GM15510 (cell line): Measurements from ENCODE around the gene BET1L.
A peak's percentile ranks its signal among the peaks of the same experiment; 100 is the strongest.

Experiments
- POLR2A ChIP-seq: IDR thresholded peaks from 3 replicates; pipeline ENCODE4 v1.6.1; 2011; ENCODE audit warnings: borderline replicate concordance; ENCODE audit not compliant: insufficient read length; ENCODE audit errors: extremely low read depth

Gene BET1L

GRCh38 chr11:235997-236773, 29.0 kb upstream of the BET1L start, which contains the start of gene SIRT3:
Gene SIRT3 (minus strand): TSS chr11:236342. CDS start chr11:236328, 14 bp downstream.
- TF ChIP-seq POLR2A, result peak; percentile 77

DNA sequence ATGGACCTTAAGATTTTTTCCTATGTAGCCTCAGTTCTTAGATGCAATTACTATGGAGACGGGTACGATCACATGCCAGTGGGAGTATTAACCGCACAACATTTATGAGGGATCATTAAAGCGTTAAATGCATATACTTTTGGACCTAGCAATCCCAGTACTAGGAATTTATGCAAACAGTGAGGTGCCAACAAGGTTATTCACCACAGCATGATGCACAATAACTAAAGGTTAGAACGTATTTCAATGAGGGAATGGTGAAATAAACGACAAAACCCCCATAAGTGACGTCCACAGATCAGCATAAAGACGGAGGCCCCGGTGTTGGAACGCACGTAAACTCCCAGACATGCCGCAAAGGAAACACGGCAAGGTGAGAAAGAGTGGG, 28.4 kb upstream of the BET1L start:
- no peak for TF ChIP-seq POLR2A

DNA sequence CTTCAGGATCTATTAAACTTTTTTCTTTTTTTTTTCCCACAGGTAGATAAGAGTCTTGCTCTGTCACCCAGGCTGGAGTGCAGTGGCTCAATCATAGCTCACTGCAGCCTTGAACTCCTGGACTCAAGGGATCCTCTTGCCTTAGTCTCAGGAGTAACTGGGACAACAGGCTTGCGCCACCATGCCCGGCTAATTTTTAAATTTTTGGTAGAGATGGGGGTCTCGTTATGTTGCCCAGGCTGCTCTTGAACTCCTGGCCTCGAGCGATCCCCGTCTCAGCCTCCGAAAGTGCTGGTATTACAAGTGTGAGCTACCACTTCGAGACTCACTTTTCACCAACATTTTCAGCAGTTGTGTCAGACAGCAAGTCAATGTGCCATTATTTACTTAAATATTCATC, 28.0 kb upstream of the BET1L start:
- no peak for TF ChIP-seq POLR2A

GRCh38 chr11:232783-233565, 25.8 kb upstream of the BET1L start:
- TF ChIP-seq POLR2A, result no peak

- TF ChIP-seq POLR2A, result no peak
These were observed 23.2 kb upstream of the BET1L start for GRCh38 chr11:230431-230830.

- TF ChIP-seq POLR2A, result no peak
These were observed 20.7 kb upstream of the BET1L start for GRCh38 chr11:227824-228379.

DNA sequence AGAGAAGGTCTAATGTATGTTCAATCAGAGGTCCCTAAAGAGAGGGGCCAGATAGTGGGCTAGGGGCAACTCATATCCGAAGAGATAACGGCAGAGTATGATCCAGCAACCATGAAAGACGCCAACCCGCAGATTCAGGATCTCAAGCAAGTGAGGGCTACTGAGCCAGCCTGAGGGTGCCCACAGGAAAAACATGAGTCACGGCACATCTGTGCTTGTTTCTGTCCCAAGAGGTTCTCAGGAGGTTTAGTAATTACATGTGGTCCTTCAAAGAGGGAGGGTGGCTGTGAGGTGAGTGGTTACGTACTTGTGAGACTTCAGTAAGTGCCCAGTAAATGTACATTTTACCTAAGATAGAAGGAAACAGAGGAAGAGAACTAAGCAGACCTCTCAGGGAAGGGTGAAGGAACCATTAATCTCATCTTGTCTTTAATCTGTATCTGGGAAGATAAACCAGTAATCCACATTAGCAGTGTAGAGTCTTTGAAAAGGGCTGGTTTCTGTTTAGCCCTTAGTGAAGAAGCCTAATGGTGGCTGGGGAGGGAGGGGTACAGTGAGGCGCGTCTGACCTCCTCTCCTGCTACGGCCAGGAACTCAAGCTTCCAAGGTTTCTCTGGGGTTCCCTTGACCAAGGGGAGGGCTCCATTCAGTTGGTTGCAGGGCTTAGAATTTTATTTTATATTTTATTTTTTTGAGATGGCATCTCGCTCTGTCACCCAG, 18.7 kb upstream of the BET1L start:
- no peak for TF ChIP-seq POLR2A

GRCh38 chr11:224424-224823, 17.2 kb upstream of the BET1L start:
- no peak for TF ChIP-seq POLR2A

DNA sequence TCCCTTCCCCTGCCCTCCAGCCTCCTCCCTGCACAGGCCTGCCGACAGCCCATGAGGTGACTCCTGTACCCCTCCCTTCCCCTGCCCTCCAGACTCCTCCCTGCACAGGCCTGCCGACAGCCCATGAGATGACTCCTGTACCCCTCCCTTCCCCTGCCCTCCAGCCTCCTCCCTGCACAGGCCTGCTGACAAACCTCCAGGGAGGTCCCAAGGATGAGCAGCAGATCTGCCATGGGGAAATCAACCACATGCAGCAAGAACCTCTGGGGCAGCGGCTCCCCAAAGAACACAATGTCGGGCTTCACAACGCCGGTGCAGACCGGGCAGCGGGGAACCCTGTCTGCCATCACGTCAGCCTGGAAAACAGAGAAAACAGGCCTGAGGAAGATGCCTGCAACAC, 16.7 kb upstream of the BET1L start:
- TF ChIP-seq POLR2A, result no peak

DNA sequence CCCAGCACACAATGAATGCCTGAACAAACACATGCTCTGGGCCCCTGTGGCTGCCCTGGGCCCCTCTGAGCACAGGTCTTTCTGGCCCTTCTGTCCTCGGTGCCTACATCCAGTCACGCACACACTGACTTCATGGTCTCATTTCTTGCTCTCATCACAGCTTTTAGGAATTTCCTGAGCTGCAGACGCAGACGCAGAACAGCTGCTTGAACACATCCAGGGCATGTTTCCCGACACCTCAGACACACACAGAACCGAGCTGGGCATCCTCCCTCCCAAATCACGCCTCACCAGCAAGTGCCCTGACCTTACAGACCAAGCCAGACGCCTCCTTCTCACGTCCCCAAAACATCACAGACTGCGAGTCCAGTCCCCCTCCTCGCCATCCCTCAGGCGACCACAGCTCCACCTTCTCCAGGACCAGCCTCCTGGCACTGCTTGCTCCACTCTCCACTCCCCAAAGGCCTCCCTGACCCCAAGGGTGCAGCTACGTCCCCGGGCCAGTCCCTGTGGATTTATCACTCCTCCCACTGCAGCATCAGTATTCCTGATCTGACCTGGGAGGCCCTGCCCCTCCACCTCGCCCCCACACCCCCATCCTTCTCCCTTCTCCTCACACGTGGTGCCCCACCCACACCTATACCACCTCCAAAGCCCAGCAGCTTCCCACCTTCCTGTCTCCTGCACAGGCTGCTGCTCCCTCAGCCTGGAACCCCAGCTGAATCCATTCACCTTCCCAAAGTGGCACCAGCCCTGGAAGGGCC, 16.0 kb upstream of the BET1L start:
- no peak for TF ChIP-seq POLR2A

GRCh38 chr11:221998-222789, 15.0 kb upstream of the BET1L start:
- no peak for TF ChIP-seq POLR2A

DNA sequence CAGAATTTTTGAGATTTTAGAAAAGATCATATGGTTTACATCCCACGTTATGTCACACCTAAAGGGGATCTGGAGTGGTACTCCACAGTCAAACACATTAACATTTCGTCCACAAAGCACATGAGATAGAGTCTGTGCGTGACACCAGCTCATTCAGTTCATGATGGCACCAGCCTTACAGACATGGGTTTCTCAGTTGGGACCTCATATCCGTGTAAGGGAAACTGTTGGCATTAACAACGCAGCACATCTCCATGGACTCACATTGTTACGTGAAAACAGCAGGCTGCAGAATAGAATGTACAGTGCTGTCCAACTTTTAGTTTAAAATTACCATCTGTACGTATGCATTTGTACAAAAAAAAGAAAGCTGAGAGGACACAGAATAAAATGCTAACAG, 14.3 kb upstream of the BET1L start:
- no peak for TF ChIP-seq POLR2A

DNA sequence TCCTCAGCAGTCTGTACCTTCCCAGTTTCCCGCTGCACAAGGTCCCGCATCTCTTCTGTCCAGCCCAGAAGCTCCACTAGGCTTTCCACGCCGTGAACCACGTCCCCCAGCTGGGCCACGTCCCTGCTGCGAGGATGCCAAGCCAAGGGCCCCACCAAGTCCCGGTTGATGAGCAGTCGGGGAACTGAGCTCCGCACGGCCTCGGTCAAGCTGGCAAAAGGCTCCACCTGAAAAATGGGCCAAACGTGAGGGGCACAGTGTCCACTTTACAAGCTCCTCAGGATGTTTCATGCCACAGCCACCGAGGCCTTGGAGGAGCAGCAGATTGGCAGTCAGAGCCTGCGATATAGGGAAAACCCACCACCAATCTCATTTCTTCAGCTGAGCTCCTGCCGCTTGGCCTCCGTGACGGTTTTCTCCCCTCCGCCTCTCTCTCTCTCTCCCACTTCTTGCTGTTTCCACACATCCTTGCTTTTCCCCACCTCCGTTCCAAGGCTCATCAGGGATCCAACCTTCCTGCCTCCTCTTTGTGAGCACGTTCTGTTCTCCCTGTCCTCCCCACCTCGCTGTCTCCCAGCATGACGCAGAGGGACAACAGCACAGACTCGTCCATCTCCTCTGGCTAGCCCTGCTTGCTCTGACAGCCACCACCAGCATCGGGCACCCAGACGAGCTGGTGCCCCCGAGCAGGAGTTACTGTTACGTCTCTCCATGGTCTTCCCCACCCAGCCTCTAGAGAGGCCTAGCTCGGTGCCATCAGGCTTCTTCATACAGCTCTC, 11.8 kb upstream of the BET1L start:
- TF ChIP-seq POLR2A, result no peak
